Loucy (cell line): ENCODE results near the gene ALK.

Experiments
- H2AFZ ChIP-seq: fragments of 200-600 bp; sonication (generic); 2 replicates; pipeline ENCODE4 v1.6.0; 2016; ENCODE audit warnings: antibody characterized with exemption, mild to moderate bottlenecking, low read length, moderate library complexity
- H3F3A ChIP-seq: fragments of 200-600 bp; 2 replicates; pipeline ENCODE4 v1.6.0; 2016; ENCODE audit warnings: antibody characterized with exemption, low read depth, mild to moderate bottlenecking
- H3K27me3 ChIP-seq: fragments of 200-600 bp; sonication (generic); 2 replicates; pipeline ENCODE4 v1.6.1; 2014; ENCODE audit warnings: low read length, mild to moderate bottlenecking; ENCODE audit not compliant: insufficient read depth, poor library complexity, severe bottlenecking
- H3K36me3 ChIP-seq: fragments of 200-600 bp; sonication (generic); 2 replicates; pipeline ENCODE4 v1.6.1; 2016; ENCODE audit warnings: low read length; ENCODE audit not compliant: insufficient read depth
- H3K4me1 ChIP-seq: fragments of 200-600 bp; sonication (generic); 2 replicates; pipeline ENCODE4 v1.5.1; 2014; ENCODE audit warnings: low read length, mild to moderate bottlenecking; ENCODE audit not compliant: insufficient read depth, poor library complexity, severe bottlenecking
- H3K4me2 ChIP-seq: fragments of 200-600 bp; sonication (generic); 2 replicates; pipeline ENCODE4 v1.6.0; 2014; ENCODE audit warnings: antibody characterized with exemption, low read length, low read depth, mild to moderate bottlenecking; ENCODE audit not compliant: poor library complexity, severe bottlenecking
- H3K4me3 ChIP-seq: fragments of 200-600 bp; sonication (generic); 2 replicates; pipeline ENCODE4 v1.5.1; 2014; ENCODE audit warnings: low read length, mild to moderate bottlenecking, mixed read lengths; ENCODE audit not compliant: poor library complexity, severe bottlenecking
- H3K79me2 ChIP-seq: fragments of 200-600 bp; sonication (generic); 2 replicates; pipeline ENCODE4 v1.6.1; 2014; ENCODE audit warnings: low read length; ENCODE audit not compliant: insufficient read depth
- H3K9ac ChIP-seq: fragments of 200-600 bp; sonication (generic); 2 replicates; pipeline ENCODE4 v1.6.0; 2014; ENCODE audit warnings: mild to moderate bottlenecking, low read depth, low read length, moderate library complexity; ENCODE audit not compliant: poor library complexity, severe bottlenecking
- H3K9me2 ChIP-seq: fragments of 200-600 bp; sonication (generic); replicated peaks from 2 replicates; pipeline ENCODE4 v1.6.1; 2016; ENCODE audit warnings: low read depth, low read length, mixed read lengths
- H3K9me3 ChIP-seq: fragments of 200-600 bp; sonication (generic); 2 replicates; pipeline ENCODE4 v1.6.1; 2014; ENCODE audit warnings: mild to moderate bottlenecking, antibody characterized with exemption, low read length, low read depth; ENCODE audit not compliant: insufficient read depth
- H4K20me1 ChIP-seq: fragments of 200-600 bp; sonication (generic); 2 replicates; pipeline ENCODE4 v1.6.0; 2014; ENCODE audit warnings: antibody characterized with exemption, low read length, mild to moderate bottlenecking; ENCODE audit not compliant: insufficient read depth, poor library complexity, severe bottlenecking
- EZH2phosphoT487 ChIP-seq: fragments of 200-600 bp; IDR thresholded peaks from 2 replicates; pipeline ENCODE4 v1.6.1; 2018; ENCODE audit warnings: antibody characterized with exemption, mild to moderate bottlenecking, moderate library complexity, borderline replicate concordance
- TF ChIP-seq, protein P1 (sequence below): fragments of 200-600 bp; sonication (generic); conservative IDR thresholded peaks from 2 replicates; pipeline ENCODE4 v1.5.1; 2014; ENCODE audit warnings: mild to moderate bottlenecking, antibody characterized with exemption, low read length

The ALK gene

DNA sequence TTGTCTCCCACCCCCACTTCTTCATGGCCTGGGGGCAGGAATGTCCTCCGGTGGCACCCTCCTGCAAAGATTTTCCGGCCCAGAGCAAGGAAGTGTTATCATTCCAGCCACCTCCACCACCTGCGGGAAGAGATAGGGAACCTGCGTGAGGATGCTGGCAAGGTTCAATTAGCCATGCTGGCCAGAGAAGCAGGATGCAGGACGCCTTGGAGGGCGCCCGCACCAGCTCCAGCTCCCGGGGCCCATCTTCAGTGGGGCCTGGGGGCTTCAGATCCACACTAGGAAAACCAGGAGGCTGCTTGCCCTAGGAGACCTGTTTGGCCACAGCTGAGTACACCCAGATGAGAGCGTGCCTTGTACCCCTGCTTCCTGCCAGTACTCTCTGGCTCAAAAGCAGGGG is 692.4 kb downstream of the ALK start:
- no peaks in the 10 kb centered on the region for H4K20me1 ChIP-seq
- no peak overlapping the region for H3K9ac ChIP-seq
- no peaks in the 10 kb centered on the region for H3K9me3 ChIP-seq
- TF ChIP-seq EZH2phosphoT487 = no peak
- TF ChIP-seq, protein P1, sequence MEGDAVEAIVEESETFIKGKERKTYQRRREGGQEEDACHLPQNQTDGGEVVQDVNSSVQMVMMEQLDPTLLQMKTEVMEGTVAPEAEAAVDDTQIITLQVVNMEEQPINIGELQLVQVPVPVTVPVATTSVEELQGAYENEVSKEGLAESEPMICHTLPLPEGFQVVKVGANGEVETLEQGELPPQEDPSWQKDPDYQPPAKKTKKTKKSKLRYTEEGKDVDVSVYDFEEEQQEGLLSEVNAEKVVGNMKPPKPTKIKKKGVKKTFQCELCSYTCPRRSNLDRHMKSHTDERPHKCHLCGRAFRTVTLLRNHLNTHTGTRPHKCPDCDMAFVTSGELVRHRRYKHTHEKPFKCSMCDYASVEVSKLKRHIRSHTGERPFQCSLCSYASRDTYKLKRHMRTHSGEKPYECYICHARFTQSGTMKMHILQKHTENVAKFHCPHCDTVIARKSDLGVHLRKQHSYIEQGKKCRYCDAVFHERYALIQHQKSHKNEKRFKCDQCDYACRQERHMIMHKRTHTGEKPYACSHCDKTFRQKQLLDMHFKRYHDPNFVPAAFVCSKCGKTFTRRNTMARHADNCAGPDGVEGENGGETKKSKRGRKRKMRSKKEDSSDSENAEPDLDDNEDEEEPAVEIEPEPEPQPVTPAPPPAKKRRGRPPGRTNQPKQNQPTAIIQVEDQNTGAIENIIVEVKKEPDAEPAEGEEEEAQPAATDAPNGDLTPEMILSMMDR = no peak
- H3K9me2 ChIP-seq = no peaks in the 10 kb centered on the region
- no peaks in the 10 kb centered on the region for H3F3A ChIP-seq
- H3K79me2 ChIP-seq = no peaks in the 10 kb centered on the region
- H3K4me1 ChIP-seq = no peaks in the 10 kb centered on the region
- H3K27me3 ChIP-seq = no peaks in the 10 kb centered on the region
- no peaks in the 10 kb centered on the region for H3K36me3 ChIP-seq
- H2AFZ ChIP-seq = no peak overlapping the region
- no peak overlapping the region for H3K4me3 ChIP-seq
- no peak overlapping the region for H3K4me2 ChIP-seq

DNA sequence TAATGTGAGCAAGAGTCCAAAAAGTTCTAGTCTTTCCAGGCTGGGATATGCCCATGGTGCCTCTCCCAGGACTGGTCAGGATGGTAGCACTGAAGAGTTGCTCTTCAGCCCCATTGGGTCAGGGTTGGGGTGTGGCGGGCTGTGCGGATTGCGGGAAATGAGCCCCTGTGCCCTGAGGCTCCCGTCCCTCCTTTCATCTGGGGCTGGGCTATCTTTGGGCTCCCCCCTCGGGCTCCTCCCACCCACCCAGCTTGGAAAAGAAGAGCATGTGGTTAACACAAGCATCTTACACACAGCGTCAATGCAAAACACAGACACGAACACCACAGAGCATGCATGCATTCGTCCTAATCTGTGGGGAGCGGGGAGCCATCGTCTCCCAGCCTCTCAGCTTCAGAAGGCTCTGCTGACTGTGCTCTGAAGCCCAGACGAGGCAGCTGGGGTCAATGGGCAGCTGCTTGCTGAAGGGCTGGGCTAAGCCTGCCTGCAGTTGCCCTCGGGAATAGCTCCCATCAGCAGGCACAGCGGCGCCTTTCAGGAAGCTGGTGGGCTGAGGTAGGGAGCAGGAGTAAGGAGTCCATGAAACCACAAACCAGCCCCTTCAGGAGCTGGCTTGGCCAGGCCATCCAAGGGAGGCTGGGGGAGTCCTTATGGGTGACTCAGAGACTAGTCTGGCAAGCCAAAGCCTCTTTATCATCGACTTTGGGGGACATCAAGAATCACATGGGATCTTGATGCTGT is 693.3 kb downstream of the ALK start:
- no peak overlapping the region for H3K4me2 ChIP-seq
- H3K79me2 ChIP-seq = no peaks in the 10 kb centered on the region
- no peaks in the 10 kb centered on the region for H3K27me3 ChIP-seq
- H3K4me3 ChIP-seq = no peak overlapping the region
- no peaks in the 10 kb centered on the region for H3K4me1 ChIP-seq
- H4K20me1 ChIP-seq = no peaks in the 10 kb centered on the region
- TF ChIP-seq, protein P1 = no peak
- TF ChIP-seq EZH2phosphoT487 = no peak
- no peak overlapping the region for H3K9ac ChIP-seq
- no peaks in the 10 kb centered on the region for H3F3A ChIP-seq
- no peak overlapping the region for H2AFZ ChIP-seq
- H3K36me3 ChIP-seq = no peaks in the 10 kb centered on the region
- no peaks in the 10 kb centered on the region for H3K9me3 ChIP-seq
- no peaks in the 10 kb centered on the region for H3K9me2 ChIP-seq

DNA sequence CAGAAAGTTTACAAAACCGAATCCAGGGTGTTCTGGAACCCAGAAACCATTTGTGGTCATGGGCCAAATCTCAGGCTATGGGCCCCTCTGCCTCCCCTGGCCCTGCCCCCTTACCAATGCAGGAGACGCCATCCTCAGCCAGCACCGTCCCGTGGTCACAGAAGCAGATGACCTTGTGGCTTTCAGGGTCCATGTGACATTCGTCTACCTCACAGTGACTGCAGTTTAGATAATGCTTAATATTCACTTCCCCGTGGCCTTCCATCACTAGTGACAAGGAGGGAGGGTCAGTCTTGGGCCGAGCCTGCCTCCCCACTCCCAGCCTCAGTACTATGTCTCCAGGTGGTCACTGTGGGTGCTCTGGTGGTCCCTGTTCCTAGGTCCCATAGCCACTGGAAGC is 694.6 kb downstream of the ALK start:
- no peak overlapping the region for H3K4me2 ChIP-seq
- H2AFZ ChIP-seq = no peak overlapping the region
- no peaks in the 10 kb centered on the region for H3K27me3 ChIP-seq
- H3F3A ChIP-seq = no peaks in the 10 kb centered on the region
- H3K36me3 ChIP-seq = no peaks in the 10 kb centered on the region
- no peak overlapping the region for H3K9ac ChIP-seq
- no peaks in the 10 kb centered on the region for H3K79me2 ChIP-seq
- H3K4me1 ChIP-seq = no peaks in the 10 kb centered on the region
- TF ChIP-seq, protein P1 = no peak
- TF ChIP-seq EZH2phosphoT487 = no peak
- H3K4me3 ChIP-seq = no peak overlapping the region
- H3K9me3 ChIP-seq = no peaks in the 10 kb centered on the region
- no peaks in the 10 kb centered on the region for H4K20me1 ChIP-seq
- H3K9me2 ChIP-seq = no peaks in the 10 kb centered on the region
